SK-N-SH (cell line): ENCODE measurements around the gene MRRF. TPM values are rescaled to one million over a fixed set of nuclear protein-coding genes. Genes with fewer than 3 reads are reported as not detected.
A peak's percentile ranks its signal among the peaks of the same experiment; 100 is the strongest.

Source experiments
- CTCF ChIA-PET: fragments of 300-600, 350-600 bp; formaldehyde crosslinking; extraction: SDS; loops from one replicate; lab custom pipeline; 2021; lab: Yijun Ruan, JAX
- POLR2A ChIA-PET: fragments of 350-600 bp; sonication (Branson Sonifier 250); formaldehyde crosslinking; extraction: SDS; loops from one replicate; lab custom pipeline; 2020; ENCODE audit warnings: antibody characterized with exemption, inconsistent platforms; lab: Yijun Ruan, JAX
- DNase-seq: peaks from one replicate; pipeline ENCODE4 v3.0.0; 2012
- H2AFZ ChIP-seq: fragments of 200-600 bp; sonication (generic); 2 replicates; pipeline ENCODE4 v1.8.1; 2016; ENCODE audit warnings: antibody characterized with exemption, mild to moderate bottlenecking, low read depth
- H3F3A ChIP-seq: fragments of 200-600 bp; sonication (generic); replicated peaks from 2 replicates; pipeline ENCODE3; 2016; ENCODE audit warnings: antibody characterized with exemption, mild to moderate bottlenecking; ENCODE audit not compliant: insufficient read depth
- H3K27ac ChIP-seq, 2 experiments: fragments of 200-500 bp in 1 of 2; fragments of 200-600 bp in 1 of 2; sonication (Bioruptor generic) in 1 of 2; sonication (generic), shearing (Covaris generic) in 1 of 2; 2 replicates each; pipeline versions ENCODE4 v1.5.1 to v1.6.1; 2014 to 2016; ENCODE audit warnings: low read depth in 2 of 2, inconsistent platforms in 1 of 2, low read length in 1 of 2, mild to moderate bottlenecking in 1 of 2, mixed read lengths in 1 of 2
- H3K27me3 ChIP-seq: fragments of 200-600 bp; sonication (generic), shearing (Covaris generic); 2 replicates; pipeline ENCODE4 v1.6.1; 2016; ENCODE audit warnings: mixed run types; ENCODE audit not compliant: insufficient read depth
- H3K36me3 ChIP-seq, 2 experiments: fragments of 200-500 bp in 1 of 2; fragments of 200-600 bp in 1 of 2; sonication (Bioruptor generic) in 1 of 2; sonication (generic) in 1 of 2; replicated peaks in 1 of 2; 2 replicates each; pipeline versions ENCODE3 to v1.5.1; 2014 to 2016; ENCODE audit warnings: low read length in 1 of 2, mild to moderate bottlenecking in 1 of 2; ENCODE audit not compliant: insufficient read depth in 2 of 2, control insufficient read depth in 1 of 2
- H3K4me1 ChIP-seq, 2 experiments: fragments of 200-500 bp in 1 of 2; fragments of 200-600 bp in 1 of 2; sonication (Bioruptor generic) in 1 of 2; sonication (generic), shearing (Covaris generic) in 1 of 2; 2 replicates each; pipeline versions ENCODE4 v1.5.1 to v1.6.1; 2014 to 2016; ENCODE audit warnings: low read depth in 1 of 2, low read length in 1 of 2, mixed run types in 1 of 2; ENCODE audit not compliant: insufficient read depth in 2 of 2, control insufficient read depth in 1 of 2
- H3K4me2 ChIP-seq: fragments of 200-600 bp; sonication (generic), shearing (Covaris generic); 2 replicates; pipeline ENCODE4 v1.6.1; 2017; ENCODE audit warnings: mixed run types
- H3K4me3 ChIP-seq, 2 experiments: fragments of 200-500 bp in 1 of 2; fragments of 200-600 bp in 1 of 2; sonication (Bioruptor generic) in 1 of 2; sonication (generic), shearing (Covaris generic) in 1 of 2; 2 replicates each; pipeline versions ENCODE4 v1.5.1 to v1.8.1; 2014 to 2016; ENCODE audit warnings: low read depth in 2 of 2, inconsistent platforms in 1 of 2, low read length in 1 of 2, mild to moderate bottlenecking in 1 of 2, mixed read lengths in 1 of 2, moderate library complexity in 1 of 2
- H3K79me2 ChIP-seq: fragments of 200-600 bp; sonication (generic); 2 replicates; pipeline ENCODE4 v1.8.1; 2017; ENCODE audit warnings: mild to moderate bottlenecking; ENCODE audit not compliant: insufficient read depth
- H3K9ac ChIP-seq: fragments of 200-600 bp; sonication (generic); 2 replicates; pipeline ENCODE4 v1.6.1; 2017; ENCODE audit warnings: mixed run types
- H3K9me2 ChIP-seq: fragments of 200-600 bp; sonication (generic); 2 replicates; pipeline ENCODE4 v1.6.1; 2017; ENCODE audit warnings: mixed run types
- H3K9me3 ChIP-seq: fragments of 200-600 bp; sonication (generic); 2 replicates; pipeline ENCODE4 v1.6.1; 2017; ENCODE audit warnings: mixed run types, mild to moderate bottlenecking, moderate library complexity
- H4K20me1 ChIP-seq: fragments of 200-600 bp; sonication (generic); 2 replicates; pipeline ENCODE4 v1.6.1; 2017; ENCODE audit warnings: mild to moderate bottlenecking, mixed run types; ENCODE audit not compliant: insufficient read depth
- FOXJ3 ChIP-seq: sonication (generic); formaldehyde crosslinking; IDR thresholded peaks from 2 replicates; pipeline ENCODE4 v1.5.1; 2020; ENCODE audit warnings: mild to moderate bottlenecking, missing genetic modification reagents
- MAX ChIP-seq: IDR thresholded peaks from 2 replicates; pipeline ENCODE4 v1.4.0; 2012; ENCODE audit warnings: low read depth
- MEF2A ChIP-seq: IDR thresholded peaks from 2 replicates; pipeline ENCODE4 v1.4.0; 2012; ENCODE audit warnings: low read depth, borderline replicate concordance
- NFIC ChIP-seq: IDR thresholded peaks from 2 replicates; pipeline ENCODE4 v1.4.0; 2012; ENCODE audit warnings: borderline replicate concordance
- POLR2AphosphoS5 ChIP-seq: IDR thresholded peaks from 2 replicates; pipeline ENCODE4 v1.6.1; 2012; ENCODE audit warnings: low read depth, low read length
- USF1 ChIP-seq: IDR thresholded peaks from 2 replicates; pipeline ENCODE4 v1.4.0; 2012; ENCODE audit warnings: low read depth, borderline replicate concordance
- YY1 ChIP-seq: IDR thresholded peaks from 2 replicates; pipeline ENCODE4 v1.4.0; 2012; ENCODE audit warnings: low read depth, mild to moderate bottlenecking
- WGBS: methylation state at CpG from one replicate; pipeline ENCODE4 v1.1.6; 2017; ENCODE audit warnings: low lambda C conversion rate; 5-methylcytosine and 5-hydroxymethylcytosine counted together
- polyA plus RNA-seq, 3 experiments: library from polyadenylated mRNA; depleted of rRNA; stranded (reverse); fragments of >200 nt; gene quantifications; 2 replicates each; pipeline ENCODE4 v1.2.3, GENCODE V29; 2012
- TF ChIP-seq, protein P1 (sequence below): fragments of 150-350 bp; IDR thresholded peaks from 2 replicates; pipeline ENCODE4 v1.6.1; 2016; ENCODE audit warnings: mild to moderate bottlenecking, low read depth, low read length

The MRRF gene
- polyA plus RNA-seq, 1 of the 3 experiments (the other 2 are of a cell fraction), result 35.1 TPM

GRCh38 chr9:122372856-122373845, 108.5 kb downstream of the MRRF start:
- Histone ChIP-seq H3K27ac (no peak overlapping the region), H3F3A (no peaks in the 10 kb centered on the region), H3K4me3 (no peak overlapping the region), H3K9me3 (no peaks in the 10 kb centered on the region), H2AFZ (no peak overlapping the region), H4K20me1 (no peaks in the 10 kb centered on the region), H3K27me3 (no peaks in the 10 kb centered on the region), H3K4me2 (no peak overlapping the region), H3K9me2 (no peaks in the 10 kb centered on the region), H3K36me3 (no peaks in the 10 kb centered on the region), H3K79me2 (no peaks in the 10 kb centered on the region), H3K9ac (no peak overlapping the region), H3K4me1 (peaks cover 9 to 31% of the 10 kb centered on the region in 2 experiments; a peak in 3 of 4 replicates)
- TF ChIP-seq USF1 (no peak), NFIC (no peak), POLR2AphosphoS5 (no peak), YY1 (no peak), MEF2A (no peak)
- TF ChIP-seq, protein P1, sequence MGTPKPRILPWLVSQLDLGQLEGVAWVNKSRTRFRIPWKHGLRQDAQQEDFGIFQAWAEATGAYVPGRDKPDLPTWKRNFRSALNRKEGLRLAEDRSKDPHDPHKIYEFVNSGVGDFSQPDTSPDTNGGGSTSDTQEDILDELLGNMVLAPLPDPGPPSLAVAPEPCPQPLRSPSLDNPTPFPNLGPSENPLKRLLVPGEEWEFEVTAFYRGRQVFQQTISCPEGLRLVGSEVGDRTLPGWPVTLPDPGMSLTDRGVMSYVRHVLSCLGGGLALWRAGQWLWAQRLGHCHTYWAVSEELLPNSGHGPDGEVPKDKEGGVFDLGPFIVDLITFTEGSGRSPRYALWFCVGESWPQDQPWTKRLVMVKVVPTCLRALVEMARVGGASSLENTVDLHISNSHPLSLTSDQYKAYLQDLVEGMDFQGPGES, result no peak
- DNase-seq, result no peak
- 89% methylated on average over 14 of the region's 19 CpGs for WGBS
- CTCF ChIA-PET, result interaction anchor here (0.9 kb wide), 1 partner anchor 248 kb away, joined by 5 read pairs; no protein-coding TSS in a partner anchor
- POLR2A ChIA-PET, result no interaction called here

GRCh38 chr9:122374885-122375420, 110.3 kb downstream of the MRRF start:
- Histone ChIP-seq H3K36me3 (no peaks in the 10 kb centered on the region), H3K4me3 (no peak overlapping the region), H3K27ac (no peak overlapping the region), H3K9ac (no peak overlapping the region), H3K4me1 (peaks cover 9 to 31% of the 10 kb centered on the region in 2 experiments; a peak in 3 of 4 replicates), H4K20me1 (no peaks in the 10 kb centered on the region), H3K9me3 (no peaks in the 10 kb centered on the region), H3K9me2 (no peaks in the 10 kb centered on the region), H2AFZ (peak overlapping the region; percentile 70; the same call in 1 of the 2 replicates), H3K4me2 (peak overlapping the region; percentile 43; the same call in 1 of the 2 replicates), H3K27me3 (no peaks in the 10 kb centered on the region), H3F3A (no peaks in the 10 kb centered on the region), H3K79me2 (no peaks in the 10 kb centered on the region)
- CTCF ChIA-PET, result interaction anchor here (1.0 to 2.2 kb wide), 4 partner anchors 15 to 276 kb away, joined by 3 to 10 read pairs (median 4); no protein-coding TSS in a partner anchor
- TF ChIP-seq MAX (0 out of 2 replicates have a peak, but pooled peaks have one; percentile 36), FOXJ3 (CRISPR knock-in tag) (no peak)
- 70% methylated on average over 6 of the region's 14 CpGs for WGBS
- POLR2A ChIA-PET, result no interaction called here
- peak; percentile 68 for DNase-seq
